Epidermal melanocyte (primary cell): ENCODE results near the gene CCDC15.

Experiments
- DNase-seq: peaks from one replicate; pipeline ENCODE4 v3.0.0; 2011; ENCODE audit warnings: low spot score; ENCODE audit not compliant: insufficient read length

Gene CCDC15, protein sequence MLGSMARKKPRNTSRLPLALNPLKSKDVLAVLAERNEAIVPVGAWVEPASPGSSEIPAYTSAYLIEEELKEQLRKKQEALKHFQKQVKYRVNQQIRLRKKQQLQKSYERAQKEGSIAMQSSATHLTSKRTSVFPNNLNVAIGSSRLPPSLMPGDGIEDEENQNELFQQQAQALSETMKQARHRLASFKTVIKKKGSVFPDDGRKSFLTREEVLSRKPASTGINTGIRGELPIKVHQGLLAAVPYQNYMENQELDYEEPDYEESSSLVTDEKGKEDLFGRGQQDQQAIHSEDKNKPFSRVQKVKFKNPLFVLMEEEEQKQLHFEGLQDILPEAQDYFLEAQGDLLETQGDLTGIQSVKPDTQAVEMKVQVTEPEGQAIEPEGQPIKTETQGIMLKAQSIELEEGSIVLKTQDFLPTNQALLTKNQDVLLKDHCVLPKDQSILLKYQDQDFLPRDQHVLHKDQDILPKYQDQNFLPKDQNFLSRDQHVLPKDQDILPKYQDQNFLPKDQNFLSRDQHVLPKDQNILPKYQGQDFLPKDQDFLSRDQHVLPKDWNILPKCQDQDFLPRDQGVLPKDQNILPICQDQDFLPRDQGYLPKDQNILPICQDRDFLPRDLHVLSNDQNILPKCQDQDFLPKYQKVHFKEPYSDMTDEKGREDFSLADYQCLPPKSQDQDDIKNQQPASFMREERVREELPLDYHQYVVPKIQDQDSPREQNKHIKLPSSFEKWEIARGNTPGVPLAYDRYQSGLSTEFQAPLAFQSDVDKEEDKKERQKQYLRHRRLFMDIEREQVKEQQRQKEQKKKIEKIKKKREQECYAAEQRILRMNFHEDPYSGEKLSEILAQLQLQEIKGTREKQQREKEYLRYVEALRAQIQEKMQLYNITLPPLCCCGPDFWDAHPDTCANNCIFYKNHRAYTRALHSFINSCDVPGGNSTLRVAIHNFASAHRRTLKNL

DNA sequence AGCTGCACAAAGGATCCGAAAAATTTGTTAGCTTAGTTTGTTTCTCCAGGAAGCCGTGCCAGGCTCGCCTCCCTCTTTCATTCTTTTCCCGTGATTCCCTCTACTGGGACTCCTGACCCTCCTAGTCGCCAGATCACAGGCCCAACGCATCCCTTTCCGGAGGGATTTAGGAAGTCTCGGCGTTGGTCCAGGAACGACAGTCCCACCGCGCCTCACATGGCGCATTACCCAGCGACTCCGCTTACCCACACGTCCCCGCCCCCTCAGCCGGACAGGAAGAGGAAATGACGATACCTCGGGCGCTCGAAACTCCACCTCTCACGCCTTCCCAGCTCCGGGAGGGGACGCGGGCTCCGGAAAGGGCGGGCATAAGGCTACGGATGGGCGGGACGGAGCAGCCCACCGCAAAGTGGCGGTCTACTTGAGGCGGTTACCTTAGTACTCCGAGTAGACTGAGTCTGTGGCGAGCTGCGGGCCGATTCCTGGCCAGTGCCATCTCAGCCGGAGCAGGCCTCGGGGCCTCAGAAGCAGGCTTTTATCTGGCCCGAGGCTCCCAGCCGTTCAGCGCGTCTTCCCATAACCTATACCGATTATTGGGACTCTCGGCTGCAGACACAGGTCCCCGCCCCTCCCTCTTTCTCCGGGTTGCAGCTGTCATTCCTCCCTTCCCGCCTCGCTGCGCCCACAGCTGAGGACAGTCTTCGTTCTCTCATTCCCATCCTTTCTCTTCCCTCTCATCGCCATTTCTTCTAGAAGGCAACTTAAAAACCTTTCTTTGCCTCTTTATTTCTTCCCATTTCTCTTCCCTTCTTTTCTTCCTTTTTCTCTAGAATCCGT, at the start of gene CCDC15:
Gene CCDC15 (plus strand): TSS at position 450 of the 837 bp plus-strand sequence. CDS start 531 bp downstream, outside the sequence.
- peak; percentile 93 for DNase-seq

DNA sequence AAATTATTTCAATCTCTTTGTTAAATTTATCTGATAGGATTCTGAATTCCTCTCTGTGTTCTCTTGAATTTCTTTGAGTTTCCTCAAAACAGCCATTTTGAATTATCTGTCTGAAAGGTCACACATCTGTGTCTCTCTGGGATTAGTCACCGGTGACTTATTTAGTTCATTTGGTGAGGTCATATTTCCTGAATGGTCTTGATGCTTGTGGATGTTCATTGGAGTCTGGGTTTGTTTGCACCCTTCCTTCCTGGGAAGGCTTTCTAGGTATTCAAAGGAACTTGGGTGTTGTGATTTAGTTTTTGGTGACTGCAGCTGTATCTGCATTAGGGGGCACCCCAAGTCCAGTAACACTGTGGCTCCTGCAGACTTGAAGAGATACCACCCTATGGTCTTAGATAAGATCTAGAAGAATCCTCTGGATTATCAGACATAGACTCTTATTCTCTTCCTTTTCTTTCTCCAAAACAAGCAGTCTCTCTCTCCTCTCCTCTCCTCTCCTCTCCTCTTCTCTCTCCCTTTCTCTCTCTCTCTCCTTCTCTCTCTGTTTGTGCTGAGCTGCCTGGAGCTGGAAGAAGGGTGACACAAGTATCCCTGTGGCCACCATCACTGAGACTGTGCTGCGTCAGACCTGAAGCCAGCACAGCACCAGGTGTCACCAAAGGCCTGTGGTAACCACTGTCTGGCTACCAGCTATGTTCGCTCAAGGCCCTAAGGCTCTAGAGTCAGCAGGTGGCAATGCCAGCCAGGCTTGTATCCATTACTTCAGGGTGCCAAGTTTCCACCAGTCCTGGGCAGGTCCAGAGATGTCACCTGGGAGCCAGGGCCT, 38.2 kb upstream of the CCDC15 start:
- no peak for DNase-seq

DNA sequence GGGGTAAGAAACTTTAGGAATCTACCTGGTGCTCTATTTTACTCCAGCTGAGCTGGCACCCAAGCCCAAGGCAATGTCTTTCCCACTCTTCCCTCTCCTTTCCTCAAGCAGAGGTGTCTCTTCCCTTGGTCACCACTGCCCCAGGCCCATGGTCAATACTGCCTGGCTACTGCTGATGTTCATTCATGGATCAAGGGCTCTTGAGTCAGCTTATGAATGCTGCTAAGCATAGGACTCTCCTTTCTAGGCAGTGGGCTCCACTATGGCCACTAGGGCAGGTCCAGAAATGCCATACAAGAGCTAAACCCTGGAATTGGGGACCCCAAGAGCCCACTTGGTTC, 37.7 kb upstream of the CCDC15 start:
- no peak for DNase-seq

DNA sequence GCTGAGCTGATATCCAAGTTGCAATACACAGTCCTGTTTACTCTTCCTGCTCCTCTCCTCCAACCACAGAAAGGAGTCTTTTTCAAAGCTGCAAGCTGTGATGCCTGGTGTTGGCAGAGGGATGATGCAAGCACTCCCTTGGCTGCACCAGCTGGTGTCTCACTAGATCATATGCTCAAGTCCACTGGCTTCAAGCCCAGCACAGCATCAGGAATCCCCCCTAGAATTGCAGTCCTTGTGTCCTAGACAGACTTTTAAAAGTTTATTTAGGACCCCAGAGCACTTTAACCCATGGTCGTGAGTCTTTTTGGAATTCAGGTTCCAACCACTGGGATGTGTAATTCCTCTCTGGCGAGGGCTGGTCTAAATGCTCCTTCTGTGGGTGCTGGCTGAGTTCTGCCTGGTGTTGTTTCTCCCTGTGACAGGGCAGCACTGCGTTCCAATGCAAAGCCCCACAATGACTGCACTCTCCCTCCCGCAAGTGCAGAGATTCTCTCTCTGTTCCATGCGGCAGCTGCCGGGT, 36.8 kb upstream of the CCDC15 start:
- no peak for DNase-seq

DNA sequence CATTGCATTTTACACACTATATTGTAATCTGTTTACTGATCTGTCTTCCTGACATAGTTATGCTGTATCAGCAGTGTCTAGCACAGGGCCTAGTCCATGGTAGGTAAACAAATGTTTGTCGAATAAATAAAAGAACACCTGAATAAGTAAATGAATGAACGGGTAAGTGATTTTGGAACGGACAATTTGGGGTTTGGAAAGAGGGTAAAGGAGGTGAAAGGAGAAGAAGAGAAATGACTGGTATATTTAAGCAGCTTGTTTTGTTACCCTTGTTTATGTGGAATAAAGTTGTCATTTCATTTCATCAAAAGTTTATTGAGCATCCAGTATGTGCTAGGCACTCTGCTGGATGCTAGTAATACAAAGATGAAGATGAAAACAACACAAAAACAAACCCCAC, 35.1 kb upstream of the CCDC15 start, which contains the start of gene HEPN1:
Gene HEPN1 (plus strand): TSS at position 301 of the 400 bp plus-strand sequence.
- no peak for DNase-seq

DNA sequence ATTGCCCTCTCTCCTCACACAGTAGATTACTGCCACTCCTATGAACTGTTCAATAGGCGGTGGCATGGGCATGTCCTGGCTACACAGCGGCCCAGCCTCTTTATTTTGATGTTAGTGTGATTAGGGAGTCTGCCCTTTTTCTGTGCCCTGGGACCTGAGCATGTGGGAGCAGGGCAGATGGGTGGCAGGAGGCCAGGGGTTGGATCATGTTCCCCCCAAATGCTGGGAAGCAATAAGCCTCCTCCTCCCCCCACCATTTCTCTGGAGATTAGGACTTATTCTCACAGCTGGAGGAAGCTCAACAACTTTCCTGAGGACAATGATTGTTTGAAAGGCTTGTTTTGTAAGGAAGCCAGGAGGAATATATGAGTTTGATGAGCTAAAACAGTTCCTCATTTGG, 34.1 kb upstream of the CCDC15 start:
- no peak for DNase-seq

DNA sequence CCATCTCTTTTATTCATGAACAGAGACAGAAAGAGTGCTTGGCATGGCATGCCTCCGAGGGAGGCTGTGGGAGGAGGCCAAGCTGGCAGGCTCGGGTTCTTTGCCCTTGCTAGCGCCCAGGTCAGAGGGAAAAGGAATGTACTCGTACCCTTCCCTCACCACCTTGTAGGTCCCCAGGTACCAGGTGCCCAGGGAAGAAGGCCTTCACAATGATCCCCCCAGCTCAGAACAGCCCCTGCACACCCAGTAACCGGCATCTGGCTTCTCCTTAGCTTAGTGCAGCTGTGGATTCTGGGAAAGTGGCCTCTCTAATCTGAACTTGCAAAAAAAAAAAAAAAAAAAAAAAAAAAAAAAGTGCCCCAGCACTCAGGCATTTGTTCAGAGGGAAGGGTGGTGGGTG, 33.6 kb upstream of the CCDC15 start:
- no peak for DNase-seq

DNA sequence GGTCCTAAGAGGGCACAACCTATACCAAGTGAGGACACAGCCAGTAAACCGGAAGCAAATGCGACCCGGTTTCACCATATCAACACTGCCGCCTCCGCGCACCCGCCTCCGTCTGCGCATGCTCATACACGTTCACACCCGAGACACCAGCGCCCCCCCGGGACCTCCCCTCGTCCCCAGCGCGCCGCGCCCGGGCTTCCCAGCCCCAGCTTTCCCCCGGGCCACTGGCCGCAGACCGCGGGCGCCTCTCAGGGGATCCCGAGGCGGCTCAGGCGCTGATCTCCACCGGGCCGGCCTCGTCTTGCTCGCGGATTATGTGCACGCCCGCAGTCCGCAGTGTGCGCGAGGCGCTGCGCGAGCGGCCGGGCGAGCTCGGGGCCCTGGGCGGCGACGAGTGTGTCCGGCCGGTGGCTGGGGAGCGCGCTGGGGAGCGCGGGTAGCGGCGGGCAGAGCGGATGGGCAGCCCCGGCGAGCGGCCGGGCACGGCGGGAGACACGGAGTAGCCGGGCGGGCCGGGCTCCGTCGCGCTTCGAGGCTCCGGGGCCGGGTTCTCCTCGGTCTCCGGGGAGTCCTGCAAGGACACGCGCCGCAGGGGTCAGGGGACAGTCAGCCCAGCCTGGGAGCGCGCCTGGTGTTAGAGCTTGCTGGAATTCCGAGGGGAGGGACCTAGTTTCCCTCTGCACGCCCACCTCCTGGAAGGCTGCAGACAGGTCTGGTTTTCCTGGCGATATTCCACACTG, 33.0 kb upstream of the CCDC15 start:
- DNase-seq, result peak; percentile 43

DNA sequence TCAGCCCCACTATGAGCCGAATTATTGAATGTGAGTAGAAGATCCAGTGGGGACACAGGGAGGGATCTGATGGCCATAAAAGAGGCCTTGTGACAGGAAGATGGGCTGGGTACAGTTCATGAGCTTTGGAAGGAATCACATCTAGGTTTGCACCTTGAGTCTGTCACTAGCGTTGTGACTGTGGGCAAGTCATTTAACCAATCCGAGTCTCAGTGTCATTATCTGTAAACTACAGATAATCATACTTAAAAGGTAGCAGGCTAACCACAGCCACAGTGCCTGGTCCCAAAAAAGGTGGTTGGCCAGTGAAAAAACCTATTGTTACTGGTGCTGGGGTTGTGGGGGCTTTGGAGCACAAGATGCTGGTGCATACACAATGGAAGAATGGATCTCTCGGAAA, 31.2 kb upstream of the CCDC15 start:
- no peak for DNase-seq

DNA sequence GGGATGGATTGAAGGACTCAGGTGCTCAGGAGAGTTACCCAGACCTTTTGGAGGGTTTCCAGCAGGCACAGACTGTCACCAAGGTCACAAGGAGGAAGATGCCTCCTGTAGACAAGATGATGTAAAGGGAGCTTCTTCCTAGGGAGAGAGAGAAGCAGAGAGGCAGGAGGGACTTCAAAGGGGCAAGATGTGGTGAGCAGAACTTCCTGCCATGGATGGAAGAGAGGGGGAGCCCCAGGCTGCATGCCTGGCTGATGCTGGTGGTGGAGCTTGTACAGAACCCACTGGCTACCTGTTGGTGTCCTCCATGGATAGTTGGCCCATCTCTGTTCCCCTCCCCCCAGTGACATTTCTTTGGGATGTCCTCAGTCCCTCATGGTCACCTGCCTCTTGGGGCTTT, 30.7 kb upstream of the CCDC15 start:
- DNase-seq, result no peak

DNA sequence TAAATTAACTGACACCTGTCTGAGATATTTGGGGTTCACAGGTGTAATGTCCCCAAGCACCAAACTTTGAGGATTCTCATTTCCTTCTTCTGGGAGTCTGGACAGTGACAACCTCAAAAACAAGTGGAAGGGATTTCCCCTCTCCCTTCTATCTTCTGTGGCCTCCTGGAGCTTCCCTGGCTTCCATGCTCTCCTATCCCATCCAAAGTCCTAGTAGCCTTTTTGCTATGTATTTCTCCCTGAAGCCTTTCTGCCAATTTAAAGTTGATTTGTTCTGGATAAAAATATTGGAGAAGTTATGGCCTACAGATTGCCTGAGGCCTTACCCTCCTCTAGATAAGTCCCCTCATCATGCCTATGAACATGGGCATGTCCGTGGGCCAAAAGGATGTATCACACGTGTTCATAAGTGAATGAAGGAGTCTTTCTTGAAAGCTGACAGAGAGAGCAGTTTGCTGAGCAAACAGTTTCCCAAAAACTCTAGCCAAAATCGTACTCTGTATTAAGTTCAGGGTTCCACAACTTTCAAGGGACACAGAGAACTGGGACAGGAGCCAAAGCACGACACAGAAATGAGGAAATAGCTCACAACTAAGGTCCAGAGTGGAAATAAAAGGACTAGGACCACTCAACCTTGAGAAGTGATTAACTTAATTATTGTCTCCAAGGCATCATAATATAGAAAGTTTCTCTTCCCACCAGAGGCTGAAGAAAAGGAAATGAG, 24.9 kb upstream of the CCDC15 start:
- DNase-seq, result no peak

DNA sequence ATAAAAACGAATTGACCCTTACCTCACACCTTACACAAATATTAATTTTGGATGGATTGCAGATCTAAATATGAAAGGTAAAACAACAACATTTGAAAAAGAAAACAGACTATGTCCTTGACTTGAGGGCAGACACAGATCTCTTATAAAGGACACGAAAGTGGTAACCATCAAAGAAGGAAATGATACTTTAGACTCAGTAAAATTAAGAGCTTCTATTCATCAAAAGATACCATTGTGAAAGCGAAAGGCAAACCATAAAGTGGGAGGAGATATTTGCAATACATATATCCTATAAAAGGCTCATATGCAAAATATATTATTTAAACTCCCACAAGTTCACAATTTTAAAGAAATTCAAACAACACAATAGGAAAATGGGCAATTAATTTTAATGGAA, 23.2 kb upstream of the CCDC15 start:
- DNase-seq, result no peak

DNA sequence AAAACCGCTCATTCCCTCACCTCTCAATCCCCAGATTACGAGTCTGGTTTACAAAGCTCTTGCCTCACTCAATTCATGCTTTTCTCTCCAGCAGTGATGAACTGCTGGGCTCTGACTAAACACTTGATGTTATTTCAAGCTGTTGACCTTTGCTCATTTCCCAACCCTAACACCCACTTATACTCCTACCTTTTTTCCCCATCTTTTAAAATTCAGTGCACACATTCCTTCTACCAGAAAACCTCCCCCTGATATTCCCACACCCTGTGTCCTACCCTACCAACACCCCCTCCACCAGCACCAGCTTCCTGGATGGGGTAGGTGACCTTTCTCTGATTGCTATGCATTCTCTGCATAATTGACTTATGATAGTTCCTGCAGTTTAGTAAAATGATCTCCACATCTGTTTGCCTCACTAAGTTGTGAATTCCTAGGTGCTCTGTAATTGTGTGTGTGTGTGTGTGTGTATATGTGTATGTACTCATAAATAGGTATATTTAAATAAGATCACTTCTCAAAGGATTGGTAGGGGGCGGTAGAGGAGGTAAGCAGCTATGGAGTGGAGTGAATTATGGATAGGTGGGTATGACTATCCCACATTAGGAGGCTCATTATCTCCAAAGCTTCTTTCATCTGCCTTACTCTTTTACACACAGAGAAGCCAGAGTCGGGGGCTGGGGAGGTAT, 19.0 kb upstream of the CCDC15 start:
- no peak for DNase-seq

DNA sequence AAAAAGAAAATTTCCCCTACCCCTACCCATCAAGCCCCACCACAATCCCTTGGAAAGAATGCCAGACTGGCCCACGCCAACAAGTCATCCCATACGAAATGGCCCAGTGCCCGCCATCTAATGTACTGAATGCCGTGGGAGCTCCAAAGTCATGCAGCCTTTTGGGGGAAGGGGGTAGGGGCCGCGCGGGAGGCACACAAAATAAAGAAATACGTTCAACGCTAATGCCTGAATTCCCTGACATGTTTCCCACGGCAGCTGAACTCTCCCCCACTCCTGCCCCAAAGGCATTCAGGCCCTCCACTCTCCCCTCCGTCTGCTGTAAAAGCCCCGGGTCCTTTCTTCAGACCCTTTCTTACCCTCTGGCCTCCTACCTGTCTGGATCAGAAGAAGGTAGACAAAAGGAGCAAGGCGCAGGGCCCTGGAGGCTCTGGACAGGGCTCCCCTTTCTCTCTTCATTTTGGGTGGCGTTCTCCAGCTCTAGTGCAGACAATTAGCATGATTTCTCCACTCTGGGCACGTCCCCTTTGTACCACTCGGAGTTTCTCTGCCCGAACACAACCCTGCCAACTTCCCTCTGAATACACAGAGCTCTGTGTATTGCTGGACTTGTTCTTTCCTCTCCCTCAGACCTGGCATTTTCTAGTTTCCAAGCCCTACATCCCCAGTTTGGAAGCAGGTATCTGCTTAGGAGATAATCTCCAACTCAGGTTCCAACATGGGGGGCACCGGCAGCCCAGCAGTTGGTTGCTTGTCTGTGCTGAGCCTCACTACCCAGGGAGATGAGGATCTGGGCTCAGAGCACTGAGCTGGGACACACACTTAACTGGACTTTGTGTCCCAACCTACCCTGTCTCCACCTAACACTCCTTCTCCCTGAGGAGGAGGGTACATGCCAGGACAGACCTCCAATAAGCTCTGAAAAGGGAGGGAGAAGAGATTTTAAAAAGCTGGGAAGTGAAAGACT, 18.2 kb upstream of the CCDC15 start, which contains the start of gene HEPACAM:
Gene HEPACAM (minus strand): TSS at position 500 of the 967 bp plus-strand sequence. CDS start 41 bp downstream, at position 459.
- DNase-seq, result no peak

DNA sequence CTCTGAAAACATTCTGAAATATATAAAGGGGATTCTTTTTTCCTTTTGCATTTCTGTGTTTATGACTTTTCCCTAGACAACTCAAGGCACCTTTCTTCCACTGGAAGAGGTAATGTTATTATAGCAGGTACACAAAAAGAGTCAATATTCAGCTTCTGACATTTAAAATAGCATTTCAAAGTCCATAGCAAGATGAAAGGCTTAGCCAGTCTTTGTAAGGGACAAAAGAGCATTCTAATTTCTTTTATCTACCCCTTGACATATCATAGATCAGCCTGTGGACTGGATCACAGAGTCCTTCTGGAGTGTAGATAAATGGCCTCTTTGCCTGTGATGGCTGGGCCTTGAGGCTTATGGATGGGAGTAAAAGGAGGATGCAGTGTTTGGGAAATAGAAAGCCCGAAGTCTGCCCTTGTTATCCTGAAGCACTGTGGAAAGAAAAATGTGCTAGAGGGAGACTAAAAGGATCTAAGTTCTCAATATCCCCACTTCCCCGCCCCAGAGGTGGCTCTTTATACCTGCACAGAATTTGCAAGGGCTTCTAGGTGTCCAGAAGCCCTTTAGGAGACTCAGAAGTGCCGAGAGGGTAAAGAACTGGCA, 16.6 kb upstream of the CCDC15 start:
- no peak for DNase-seq

DNA sequence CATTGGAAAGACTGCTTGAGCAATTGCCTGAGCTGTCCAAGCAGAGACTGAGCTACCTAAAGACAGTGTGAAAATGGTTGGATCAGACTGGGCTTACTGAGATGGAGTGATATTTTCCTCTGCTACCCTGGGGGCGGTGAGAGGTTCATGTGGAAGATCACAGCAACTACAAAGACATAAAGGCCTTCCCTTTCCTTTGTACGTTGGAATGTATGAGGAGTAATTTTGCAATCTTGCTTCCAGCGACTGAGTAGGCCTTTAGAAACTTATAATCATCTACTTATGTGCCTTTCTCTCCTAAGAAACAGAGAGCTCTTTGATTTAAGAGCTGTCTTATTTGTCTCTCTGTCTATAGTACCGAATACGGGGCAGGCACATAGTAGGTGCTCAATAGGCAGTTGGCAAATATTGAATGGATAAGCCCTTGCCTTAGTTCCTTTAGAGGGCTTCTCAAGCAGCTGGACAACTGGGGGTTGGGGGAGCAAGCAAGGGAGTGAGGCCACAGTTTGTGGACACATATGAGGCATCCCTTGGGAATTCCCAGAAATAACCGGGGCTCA, 15.7 kb upstream of the CCDC15 start:
- no peak for DNase-seq
